GM23338 (cell line): ENCODE data around the gene AP1G1.

Source experiments
- CREB1 ChIP-seq: fragments of 250-450 bp; sonication (Bioruptor Pico); IDR thresholded peaks from 2 replicates; pipeline ENCODE4 v1.5.0; 2020; ENCODE audit warnings: low read depth, mild to moderate bottlenecking, moderate library complexity
- CTCF ChIP-seq, 2 experiments: fragments of 200-600 bp in 1 of 2; sonication (generic) in 1 of 2; conservative IDR thresholded peaks; 2 replicates each; pipeline versions ENCODE4 v1.5.1 to v1.6.1; 2016 to 2017; ENCODE audit warnings: antibody characterized with exemption in 2 of 2, low read depth in 2 of 2, mild to moderate bottlenecking in 2 of 2, moderate library complexity in 1 of 2
- EZH2 ChIP-seq: fragments of 200-600 bp; sonication (generic); IDR thresholded peaks from one replicate; pipeline ENCODE4 v1.8.0; 2017; ENCODE audit warnings: antibody characterized with exemption, mild to moderate bottlenecking, low read depth; ENCODE audit not compliant: unreplicated experiment
- EZH2phosphoT487 ChIP-seq: fragments of 200-600 bp; sonication (generic); IDR thresholded peaks from one replicate; pipeline ENCODE4 v1.8.1; 2018; ENCODE audit warnings: antibody characterized with exemption; ENCODE audit not compliant: unreplicated experiment
- JUNB ChIP-seq: IDR thresholded peaks from one replicate; pipeline ENCODE4 v1.6.1; 2016; ENCODE audit warnings: antibody characterized with exemption; ENCODE audit not compliant: unreplicated experiment
- NANOG ChIP-seq: IDR thresholded peaks from 2 replicates; pipeline ENCODE4 v1.6.1; 2016; ENCODE audit warnings: antibody characterized with exemption, borderline replicate concordance
- POLR2AphosphoS5 ChIP-seq: IDR thresholded peaks from 2 replicates; pipeline ENCODE4 v1.6.1; 2016; ENCODE audit warnings: antibody characterized with exemption, low read depth
- REST ChIP-seq: IDR thresholded peaks from one replicate; pipeline ENCODE4 v1.6.1; 2018; ENCODE audit warnings: antibody characterized with exemption; ENCODE audit not compliant: unreplicated experiment
- STAT1 ChIP-seq: IDR thresholded peaks from one replicate; pipeline ENCODE4 v1.6.1; 2016; ENCODE audit warnings: antibody characterized with exemption; ENCODE audit not compliant: unreplicated experiment
- ZNF114 ChIP-seq: fragments of 250-450 bp; sonication (Bioruptor Pico); IDR thresholded peaks from 2 replicates; pipeline ENCODE4 v1.5.0; 2020; ENCODE audit warnings: mild to moderate bottlenecking, moderate library complexity
- ZNF331 ChIP-seq: fragments of 250-450 bp; sonication (Bioruptor Pico); IDR thresholded peaks from 2 replicates; pipeline ENCODE4 v1.5.0; 2020; ENCODE audit warnings: low read depth, mild to moderate bottlenecking, moderate library complexity
- TF ChIP-seq, protein P1 (sequence below): IDR thresholded peaks from 2 replicates; pipeline ENCODE4 v1.6.1; 2016; ENCODE audit warnings: antibody characterized with exemption

- TF ChIP-seq CTCF (conservative IDR thresholded peaks at IDR 0.05; ENCODE audit: low read depth in 2 of 2) (no peak), STAT1 (no peak), POLR2AphosphoS5 (no peak), NANOG (no peak), EZH2 (no peak), REST (no peak), EZH2phosphoT487 (no peak), CREB1 (CRISPR knock-in tag) (no peak), ZNF114 (no peak), JUNB (no peak), ZNF331 (no peak)
- TF ChIP-seq, protein P1, sequence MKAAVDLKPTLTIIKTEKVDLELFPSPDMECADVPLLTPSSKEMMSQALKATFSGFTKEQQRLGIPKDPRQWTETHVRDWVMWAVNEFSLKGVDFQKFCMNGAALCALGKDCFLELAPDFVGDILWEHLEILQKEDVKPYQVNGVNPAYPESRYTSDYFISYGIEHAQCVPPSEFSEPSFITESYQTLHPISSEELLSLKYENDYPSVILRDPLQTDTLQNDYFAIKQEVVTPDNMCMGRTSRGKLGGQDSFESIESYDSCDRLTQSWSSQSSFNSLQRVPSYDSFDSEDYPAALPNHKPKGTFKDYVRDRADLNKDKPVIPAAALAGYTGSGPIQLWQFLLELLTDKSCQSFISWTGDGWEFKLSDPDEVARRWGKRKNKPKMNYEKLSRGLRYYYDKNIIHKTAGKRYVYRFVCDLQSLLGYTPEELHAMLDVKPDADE: no peak
Observed at GRCh38 chr16:71852561-71852960, 43.9 kb upstream of the AP1G1 start.
